ENCODE data around the gene ALDH4A1.
"Not testable (repeated sequence)": the region's sequence is repeated elsewhere in the genome, so short reads cannot be mapped to it uniquely, and the experiment has no call there.

ALDH4A1 gene

DNA sequence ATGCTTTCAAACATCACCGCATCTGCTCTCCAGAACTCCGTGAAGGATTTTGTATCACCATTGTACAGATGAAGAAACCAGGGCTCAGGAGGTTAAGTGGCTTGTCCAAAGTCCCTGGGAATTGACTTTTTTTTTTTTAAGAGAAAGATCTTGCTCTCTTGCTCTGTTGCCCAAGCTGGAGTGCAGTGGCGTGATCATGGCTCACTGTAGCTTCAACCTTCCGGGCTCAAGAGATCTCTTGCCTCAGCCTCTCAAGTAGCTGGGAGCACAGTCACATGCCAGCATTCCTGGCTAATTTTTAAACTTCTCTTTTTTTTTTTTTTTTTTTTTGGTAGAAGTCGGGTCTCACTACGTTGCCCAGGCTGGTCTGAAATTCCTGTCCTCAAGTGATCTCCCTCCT, 36.0 kb downstream of the ALDH4A1 start:
- H3K4me3 ChIP-seq (ENCODE audit: low read length), result no peak overlapping the region
- H3K27me3 ChIP-seq (ENCODE audit: control insufficient read depth, insufficient read depth, low read length), result peaks cover 2% of the 10 kb centered on the region
- H3K4me1 ChIP-seq (ENCODE audit: control insufficient read depth, insufficient read depth, low read length), result no peaks in the 10 kb centered on the region
- no peaks in the 10 kb centered on the region for H3K9me3 ChIP-seq (ENCODE audit: control insufficient read depth, low read length)
- H3K9ac ChIP-seq (ENCODE audit: low read length), result no peak overlapping the region
- no peaks in the 10 kb centered on the region for H3K36me3 ChIP-seq (ENCODE audit: control insufficient read depth, insufficient read depth, low read length)

DNA sequence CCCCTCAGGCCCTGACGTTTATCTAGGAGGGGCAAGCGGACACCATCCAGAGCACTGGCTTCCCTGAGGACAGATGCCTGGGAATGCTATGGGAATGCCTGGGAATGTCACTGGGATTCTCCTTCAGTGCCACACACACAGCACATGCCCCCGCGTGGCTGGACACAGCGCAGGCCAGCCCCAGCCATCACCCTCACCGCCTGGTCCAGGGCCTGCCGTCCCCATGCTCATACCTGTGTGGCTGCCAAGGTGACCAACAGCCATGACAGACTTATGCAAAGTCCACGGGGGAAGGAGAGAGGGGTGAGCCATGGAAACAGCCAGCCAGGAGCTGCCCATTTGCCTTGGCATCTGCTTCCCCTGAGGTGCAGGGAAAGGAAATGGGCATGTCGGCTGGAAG, 37.2 kb downstream of the ALDH4A1 start:
- Histone ChIP-seq H3K4me1 (ENCODE audit: control insufficient read depth, insufficient read depth, low read length) (no peaks in the 10 kb centered on the region), H3K9ac (ENCODE audit: low read length) (no peak overlapping the region), H3K36me3 (ENCODE audit: control insufficient read depth, insufficient read depth, low read length) (no peaks in the 10 kb centered on the region), H3K4me3 (ENCODE audit: low read length) (no peak overlapping the region), H3K9me3 (ENCODE audit: control insufficient read depth, low read length) (no peaks in the 10 kb centered on the region), H3K27me3 (ENCODE audit: control insufficient read depth, insufficient read depth, low read length) (peaks cover 2% of the 10 kb centered on the region)

- H3K4me3 ChIP-seq (ENCODE audit: low read length), result no peak overlapping the region
- no peaks in the 10 kb centered on the region for H3K4me1 ChIP-seq (ENCODE audit: control insufficient read depth, insufficient read depth, low read length)
- no peak overlapping the region for H3K9ac ChIP-seq (ENCODE audit: low read length)
- H3K9me3 ChIP-seq (ENCODE audit: control insufficient read depth, low read length), result no peaks in the 10 kb centered on the region
- H3K27me3 ChIP-seq (ENCODE audit: control insufficient read depth, insufficient read depth, low read length), result no peaks in the 10 kb centered on the region
- H3K36me3 ChIP-seq (ENCODE audit: control insufficient read depth, insufficient read depth, low read length), result no peaks in the 10 kb centered on the region
These were observed 40.8 kb downstream of the ALDH4A1 start for GRCh38 chr1:18861590-18861989.

DNA sequence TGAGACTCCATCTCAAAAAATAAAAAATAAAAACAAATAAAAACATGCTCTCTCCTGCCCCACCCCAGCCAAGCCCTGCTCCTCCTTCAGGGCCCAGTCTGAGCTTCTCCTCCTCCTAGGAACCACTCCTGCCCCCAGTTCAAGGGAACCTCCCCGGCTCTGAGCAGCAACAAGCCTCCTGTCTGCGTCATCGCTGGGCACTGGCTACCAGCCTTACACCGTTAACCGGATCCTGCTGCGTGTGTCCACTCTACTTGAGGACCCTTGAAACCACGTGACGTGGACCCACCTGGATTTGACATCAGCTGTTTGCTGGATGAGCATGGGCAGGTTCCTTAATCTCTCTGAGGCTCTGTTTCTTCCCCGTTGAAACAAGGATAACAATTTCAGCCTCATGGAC, 41.3 kb downstream of the ALDH4A1 start:
- H3K4me1 ChIP-seq (ENCODE audit: control insufficient read depth, insufficient read depth, low read length), result no peaks in the 10 kb centered on the region
- no peak overlapping the region for H3K9ac ChIP-seq (ENCODE audit: low read length)
- H3K9me3 ChIP-seq (ENCODE audit: control insufficient read depth, low read length), result no peaks in the 10 kb centered on the region
- no peak overlapping the region for H3K4me3 ChIP-seq (ENCODE audit: low read length)
- no peaks in the 10 kb centered on the region for H3K27me3 ChIP-seq (ENCODE audit: control insufficient read depth, insufficient read depth, low read length)
- no peaks in the 10 kb centered on the region for H3K36me3 ChIP-seq (ENCODE audit: control insufficient read depth, insufficient read depth, low read length)

DNA sequence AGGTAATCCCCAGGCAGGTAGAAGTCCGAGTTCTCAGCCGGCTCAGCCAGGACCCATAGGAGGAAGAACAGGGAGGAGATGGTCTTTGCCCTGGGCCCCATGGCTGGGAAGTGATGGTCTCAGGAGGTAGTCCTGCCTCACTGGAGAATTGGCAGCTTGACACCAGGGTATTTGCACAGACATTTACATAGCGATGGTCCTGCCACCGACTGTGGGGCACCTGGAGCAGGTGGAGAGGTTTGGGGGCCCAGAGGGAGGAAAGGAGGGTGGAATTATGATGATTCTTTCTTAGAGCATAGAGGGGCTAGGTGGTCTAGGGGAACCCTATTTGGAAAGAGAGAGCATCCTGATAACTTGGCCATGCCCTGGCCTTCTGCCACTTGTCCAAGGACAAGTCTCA, 42.8 kb downstream of the ALDH4A1 start, which contains the start of gene TAS1R2:
Gene TAS1R2, minus strand, starts transcription at position 101 of the 400 bp plus-strand sequence. Its CDS starts 0 bp downstream, at position 101.
- Histone ChIP-seq H3K9me3 (ENCODE audit: control insufficient read depth, low read length) (no peaks in the 10 kb centered on the region), H3K4me1 (ENCODE audit: control insufficient read depth, insufficient read depth, low read length) (no peaks in the 10 kb centered on the region), H3K4me3 (ENCODE audit: low read length) (no peak within 1 kb of the TSS), H3K36me3 (ENCODE audit: control insufficient read depth, insufficient read depth, low read length) (no peaks in the 10 kb centered on the region), H3K9ac (ENCODE audit: low read length) (no peak within 1 kb of the TSS), H3K27me3 (ENCODE audit: control insufficient read depth, insufficient read depth, low read length) (no peaks in the 10 kb centered on the region)

- Histone ChIP-seq H3K9me3 (ENCODE audit: control insufficient read depth, low read length) (no peaks in the 10 kb centered on the region), H3K36me3 (ENCODE audit: control insufficient read depth, insufficient read depth, low read length) (no peaks in the 10 kb centered on the region), H3K9ac (ENCODE audit: low read length) (no peak overlapping the region), H3K27me3 (ENCODE audit: control insufficient read depth, insufficient read depth, low read length) (no peaks in the 10 kb centered on the region), H3K4me3 (ENCODE audit: low read length) (no peak overlapping the region), H3K4me1 (ENCODE audit: control insufficient read depth, insufficient read depth, low read length) (no peaks in the 10 kb centered on the region)
These were observed 44.2 kb downstream of the ALDH4A1 start for GRCh38 chr1:18858070-18858688.

DNA sequence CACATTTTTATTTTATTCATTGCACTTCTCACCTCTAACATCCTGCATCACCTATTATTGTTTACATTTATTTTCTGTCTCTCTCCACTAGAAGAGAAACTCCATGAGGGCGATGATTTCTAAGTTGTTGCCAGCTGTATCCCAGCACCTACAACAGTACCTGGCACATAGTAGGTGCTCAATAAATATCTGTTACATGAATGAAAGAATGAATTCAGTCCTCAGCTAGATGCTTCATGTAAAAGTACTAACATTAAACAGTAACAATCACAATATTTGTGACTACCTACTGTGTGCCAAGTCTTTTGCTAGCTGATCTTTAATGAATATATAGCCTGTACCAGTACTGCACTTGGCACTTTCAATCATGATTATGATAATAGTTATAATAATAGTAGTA, 45.9 kb downstream of the ALDH4A1 start:
- Histone ChIP-seq H3K9me3 (ENCODE audit: control insufficient read depth, low read length) (no peaks in the 10 kb centered on the region), H3K4me1 (ENCODE audit: control insufficient read depth, insufficient read depth, low read length) (no peaks in the 10 kb centered on the region), H3K27me3 (ENCODE audit: control insufficient read depth, insufficient read depth, low read length) (peaks cover 7% of the 10 kb centered on the region), H3K4me3 (ENCODE audit: low read length) (no peak overlapping the region), H3K9ac (ENCODE audit: low read length) (no peak overlapping the region), H3K36me3 (ENCODE audit: control insufficient read depth, insufficient read depth, low read length) (no peaks in the 10 kb centered on the region)

GRCh38 chr1:18855573-18855972, 46.8 kb downstream of the ALDH4A1 start:
- Histone ChIP-seq H3K4me3 (ENCODE audit: low read length) (no peak overlapping the region), H3K36me3 (ENCODE audit: control insufficient read depth, insufficient read depth, low read length) (no peaks in the 10 kb centered on the region), H3K4me1 (ENCODE audit: control insufficient read depth, insufficient read depth, low read length) (no peaks in the 10 kb centered on the region), H3K9me3 (ENCODE audit: control insufficient read depth, low read length) (no peaks in the 10 kb centered on the region), H3K9ac (ENCODE audit: low read length) (no peak overlapping the region), H3K27me3 (ENCODE audit: control insufficient read depth, insufficient read depth, low read length) (peaks cover 7% of the 10 kb centered on the region)

- Histone ChIP-seq H3K36me3 (ENCODE audit: control insufficient read depth, insufficient read depth, low read length) (no peaks in the 10 kb centered on the region), H3K9me3 (ENCODE audit: control insufficient read depth, low read length) (no peaks in the 10 kb centered on the region), H3K4me1 (ENCODE audit: control insufficient read depth, insufficient read depth, low read length) (no peaks in the 10 kb centered on the region), H3K27me3 (ENCODE audit: control insufficient read depth, insufficient read depth, low read length) (peaks cover 7% of the 10 kb centered on the region), H3K4me3 (ENCODE audit: low read length) (no peak overlapping the region), H3K9ac (ENCODE audit: low read length) (no peak overlapping the region)
These were observed 47.9 kb downstream of the ALDH4A1 start for GRCh38 chr1:18854331-18855025.

DNA sequence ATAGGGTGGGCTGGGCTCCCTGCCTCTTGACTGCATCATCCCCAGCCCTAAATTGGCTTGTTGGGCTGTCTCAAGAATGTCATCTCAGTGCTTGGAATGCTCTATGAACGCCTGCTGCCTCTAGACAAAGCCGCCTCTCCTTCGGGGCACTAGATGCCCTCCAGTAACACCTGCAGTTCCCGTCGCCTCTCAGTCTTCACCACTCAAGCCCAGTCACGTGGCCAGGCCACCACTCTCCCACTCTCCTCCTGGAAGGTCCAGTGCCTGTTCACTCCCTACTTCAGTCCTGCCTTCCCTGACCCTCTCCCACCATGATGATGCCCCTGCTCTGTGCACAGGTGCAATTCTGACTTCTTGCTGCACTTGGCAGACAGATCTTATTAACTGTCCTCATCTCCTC, 49.9 kb downstream of the ALDH4A1 start:
- H3K27me3 ChIP-seq (ENCODE audit: control insufficient read depth, insufficient read depth, low read length), result peaks cover 7% of the 10 kb centered on the region
- H3K9ac ChIP-seq (ENCODE audit: low read length), result no peak overlapping the region
- H3K9me3 ChIP-seq (ENCODE audit: control insufficient read depth, low read length), result no peaks in the 10 kb centered on the region
- no peak overlapping the region for H3K4me3 ChIP-seq (ENCODE audit: low read length)
- H3K36me3 ChIP-seq (ENCODE audit: control insufficient read depth, insufficient read depth, low read length), result no peaks in the 10 kb centered on the region
- no peaks in the 10 kb centered on the region for H3K4me1 ChIP-seq (ENCODE audit: control insufficient read depth, insufficient read depth, low read length)

GRCh38 chr1:18849261-18849711, 53.1 kb downstream of the ALDH4A1 start:
- Histone ChIP-seq H3K4me1 (ENCODE audit: control insufficient read depth, insufficient read depth, low read length) (no peaks in the 10 kb centered on the region), H3K27me3 (ENCODE audit: control insufficient read depth, insufficient read depth, low read length) (peaks cover 7% of the 10 kb centered on the region), H3K36me3 (ENCODE audit: control insufficient read depth, insufficient read depth, low read length) (no peaks in the 10 kb centered on the region), H3K9ac (ENCODE audit: low read length) (no peak overlapping the region), H3K4me3 (ENCODE audit: low read length) (no peak overlapping the region), H3K9me3 (ENCODE audit: control insufficient read depth, low read length) (no peaks in the 10 kb centered on the region)

GRCh38 chr1:18847723-18848122, 54.6 kb downstream of the ALDH4A1 start:
- not testable (repeated sequence) for H3K4me3 ChIP-seq (ENCODE audit: low read length); H3K36me3 ChIP-seq (ENCODE audit: control insufficient read depth, insufficient read depth, low read length); H3K4me1 ChIP-seq (ENCODE audit: control insufficient read depth, insufficient read depth, low read length); H3K9ac ChIP-seq (ENCODE audit: low read length); H3K9me3 ChIP-seq (ENCODE audit: control insufficient read depth, low read length); H3K27me3 ChIP-seq (ENCODE audit: control insufficient read depth, insufficient read depth, low read length)

All from mucosa of stomach (tissue), 1 donor.